Measurements from ENCODE around the gene RBM8A. TPM values are rescaled to one million over a fixed set of nuclear protein-coding genes. Genes with fewer than 3 reads are reported as not detected.

Gene RBM8A
- total and polyA plus RNA-seq, 9 of the 15 experiments (the other 6 are each of a cell fraction or from before 2014, with no cell fraction given): 215 to 1,035 (median 291) TPM

DNA sequence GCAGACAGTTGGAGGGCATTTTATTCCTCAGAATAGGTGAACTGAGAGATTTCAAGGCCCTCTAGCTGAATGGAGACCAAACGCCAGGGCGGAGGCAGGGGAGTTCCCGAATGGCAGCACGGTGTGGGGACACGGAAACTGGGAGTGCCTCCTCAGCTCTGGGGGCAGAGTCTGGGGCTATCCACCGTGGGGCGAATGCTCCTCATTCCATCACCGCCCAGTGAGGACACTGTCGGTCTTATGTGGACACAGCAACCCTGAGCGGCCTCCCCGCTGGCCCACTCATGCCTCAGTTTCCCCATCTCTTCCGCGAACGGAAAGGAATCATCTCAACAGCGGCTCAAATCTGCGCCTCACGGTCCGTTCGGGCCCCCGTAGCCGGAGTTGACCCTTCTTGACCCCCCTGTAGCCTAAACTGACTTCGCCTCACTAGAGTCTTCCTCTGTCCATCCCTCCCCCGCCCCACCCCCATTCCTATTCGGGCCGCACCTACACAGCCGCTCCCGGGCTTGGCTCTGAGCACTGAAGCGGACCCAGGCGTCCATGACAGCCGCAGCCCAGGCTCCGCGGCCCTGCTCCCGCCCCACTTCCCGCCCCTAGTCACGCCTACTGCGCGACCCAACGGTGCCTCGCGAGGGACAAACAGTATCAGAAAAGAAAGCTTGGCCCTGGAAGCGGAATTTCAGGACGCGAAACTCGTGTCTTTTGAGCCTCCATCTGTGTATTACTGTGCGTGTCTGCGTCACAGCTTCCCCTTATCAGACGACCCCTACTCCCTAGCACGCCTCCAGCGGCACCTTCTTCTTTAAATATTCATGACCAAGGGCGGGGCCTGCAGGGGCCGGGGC lies 8.9 kb downstream of the RBM8A start, which contains the start of gene PEX11B (continued):
- TF ChIP-seq ZNF431 (CRISPR knock-in tag; IDR thresholded peaks at IDR 0.05) (peak; percentile 49; the same call in 1 of the 2 replicates), POLR2A (conservative IDR thresholded peaks at IDR 0.05) (peak; percentile 78), ZNF263 (CRISPR knock-in tag; IDR thresholded peaks at IDR 0.05; ENCODE audit: borderline replicate concordance) (peak; percentile 59), HNRNPLL (IDR thresholded peaks at IDR 0.05; ENCODE audit: low read depth, low read length, poor library complexity, severe bottlenecking) (peak; percentile 49), BCL6 (CRISPR knock-in tag; IDR thresholded peaks at IDR 0.05) (no peak), SAP30 (IDR thresholded peaks at IDR 0.05; ENCODE audit: borderline replicate concordance, insufficient read depth, low read depth, low read length, poor library complexity, severe bottlenecking) (peak; percentile 47), ZC3H11A (IDR thresholded peaks at IDR 0.05; ENCODE audit: low read depth, low read length) (no peak), PHF8 (IDR thresholded peaks at IDR 0.05; ENCODE audit: borderline replicate concordance, low read length) (peak; percentile 74; the same call in 1 of the 2 replicates), MBD2 (IDR thresholded peaks at IDR 0.05; ENCODE audit: borderline replicate concordance, low read depth) (0 out of 2 replicates have a peak, but pooled peaks have one; percentile 24), TAF1 (IDR thresholded peaks at IDR 0.05; ENCODE audit: control insufficient read depth, extremely low read depth, insufficient read depth, low read length, severe bottlenecking) (peak; percentile 62), ZBTB1 (CRISPR knock-in tag; IDR thresholded peaks at IDR 0.05; ENCODE audit: borderline replicate concordance, low read depth) (0 out of 2 replicates have a peak, but pooled peaks have one; percentile 68), SMAD1 (IDR thresholded peaks at IDR 0.05; ENCODE audit: low read depth, low read length, partially characterized antibody) (peak; percentile 27), NR3C1 (CRISPR knock-in tag; IDR thresholded peaks at IDR 0.05) (no peak), ZNF143 (CRISPR knock-in tag; IDR thresholded peaks at IDR 0.05) (0 out of 2 replicates have a peak, but pooled peaks have one; percentile 31), CCNT2 (IDR thresholded peaks at IDR 0.05; ENCODE audit: borderline replicate concordance, extremely low read depth, insufficient read length, low read depth, low read length) (peak; percentile 24), SUPT5H (IDR thresholded peaks at IDR 0.05) (peak; percentile 67), YY1 (IDR thresholded peaks at IDR 0.05; ENCODE audit: borderline replicate concordance in 1 of 3, control insufficient read depth in 1 of 3, extremely low read depth in 1 of 3, insufficient read depth in 3 of 3, insufficient read length in 1 of 3, insufficient replicate concordance in 2 of 3, low read depth in 1 of 3, low read length in 2 of 3) (peak in 2 of 3 experiments; percentile 88 to 89)
- TF ChIP-seq, protein P1, sequence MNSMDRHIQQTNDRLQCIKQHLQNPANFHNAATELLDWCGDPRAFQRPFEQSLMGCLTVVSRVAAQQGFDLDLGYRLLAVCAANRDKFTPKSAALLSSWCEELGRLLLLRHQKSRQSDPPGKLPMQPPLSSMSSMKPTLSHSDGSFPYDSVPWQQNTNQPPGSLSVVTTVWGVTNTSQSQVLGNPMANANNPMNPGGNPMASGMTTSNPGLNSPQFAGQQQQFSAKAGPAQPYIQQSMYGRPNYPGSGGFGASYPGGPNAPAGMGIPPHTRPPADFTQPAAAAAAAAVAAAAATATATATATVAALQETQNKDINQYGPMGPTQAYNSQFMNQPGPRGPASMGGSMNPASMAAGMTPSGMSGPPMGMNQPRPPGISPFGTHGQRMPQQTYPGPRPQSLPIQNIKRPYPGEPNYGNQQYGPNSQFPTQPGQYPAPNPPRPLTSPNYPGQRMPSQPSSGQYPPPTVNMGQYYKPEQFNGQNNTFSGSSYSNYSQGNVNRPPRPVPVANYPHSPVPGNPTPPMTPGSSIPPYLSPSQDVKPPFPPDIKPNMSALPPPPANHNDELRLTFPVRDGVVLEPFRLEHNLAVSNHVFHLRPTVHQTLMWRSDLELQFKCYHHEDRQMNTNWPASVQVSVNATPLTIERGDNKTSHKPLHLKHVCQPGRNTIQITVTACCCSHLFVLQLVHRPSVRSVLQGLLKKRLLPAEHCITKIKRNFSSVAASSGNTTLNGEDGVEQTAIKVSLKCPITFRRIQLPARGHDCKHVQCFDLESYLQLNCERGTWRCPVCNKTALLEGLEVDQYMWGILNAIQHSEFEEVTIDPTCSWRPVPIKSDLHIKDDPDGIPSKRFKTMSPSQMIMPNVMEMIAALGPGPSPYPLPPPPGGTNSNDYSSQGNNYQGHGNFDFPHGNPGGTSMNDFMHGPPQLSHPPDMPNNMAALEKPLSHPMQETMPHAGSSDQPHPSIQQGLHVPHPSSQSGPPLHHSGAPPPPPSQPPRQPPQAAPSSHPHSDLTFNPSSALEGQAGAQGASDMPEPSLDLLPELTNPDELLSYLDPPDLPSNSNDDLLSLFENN (IDR thresholded peaks at IDR 0.05; ENCODE audit: low read depth in 2 of 2, low read length in 2 of 2): 0 out of 4 replicates have a peak, but pooled peaks of 1 of the 2 experiments have one; percentile 13

All from K562 (cell line).